ENCODE data around the gene KCNIP4.

GRCh38 chr4:21862917-21863316 lies 85.7 kb downstream of the KCNIP4 start:
- TF ChIP-seq, protein P1, sequence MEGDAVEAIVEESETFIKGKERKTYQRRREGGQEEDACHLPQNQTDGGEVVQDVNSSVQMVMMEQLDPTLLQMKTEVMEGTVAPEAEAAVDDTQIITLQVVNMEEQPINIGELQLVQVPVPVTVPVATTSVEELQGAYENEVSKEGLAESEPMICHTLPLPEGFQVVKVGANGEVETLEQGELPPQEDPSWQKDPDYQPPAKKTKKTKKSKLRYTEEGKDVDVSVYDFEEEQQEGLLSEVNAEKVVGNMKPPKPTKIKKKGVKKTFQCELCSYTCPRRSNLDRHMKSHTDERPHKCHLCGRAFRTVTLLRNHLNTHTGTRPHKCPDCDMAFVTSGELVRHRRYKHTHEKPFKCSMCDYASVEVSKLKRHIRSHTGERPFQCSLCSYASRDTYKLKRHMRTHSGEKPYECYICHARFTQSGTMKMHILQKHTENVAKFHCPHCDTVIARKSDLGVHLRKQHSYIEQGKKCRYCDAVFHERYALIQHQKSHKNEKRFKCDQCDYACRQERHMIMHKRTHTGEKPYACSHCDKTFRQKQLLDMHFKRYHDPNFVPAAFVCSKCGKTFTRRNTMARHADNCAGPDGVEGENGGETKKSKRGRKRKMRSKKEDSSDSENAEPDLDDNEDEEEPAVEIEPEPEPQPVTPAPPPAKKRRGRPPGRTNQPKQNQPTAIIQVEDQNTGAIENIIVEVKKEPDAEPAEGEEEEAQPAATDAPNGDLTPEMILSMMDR (IDR thresholded peaks at IDR 0.05), result no peak
- TF ChIP-seq POLR2A (IDR thresholded peaks at IDR 0.05), result no peak
